ENCODE measurements around the gene HPSE2. TPM values are rescaled to one million over a fixed set of nuclear protein-coding genes. Genes with fewer than 3 reads are reported as not detected.

HPSE2 gene
- total and polyA plus RNA-seq, 2 experiments from 2014 or later = 0.10 to 0.24 TPM

- Histone ChIP-seq H3F3A (replicated peaks; ENCODE audit: low read depth) (no peaks in the 10 kb centered on the region), H3K36me3 (ENCODE audit: insufficient read depth) (no peaks in the 10 kb centered on the region), H2AFZ (no peak overlapping the region), H4K20me1 (replicated peaks; ENCODE audit: insufficient read depth) (no peaks in the 10 kb centered on the region), H3K4me3 (no peak overlapping the region), H3K4me2 (no peak overlapping the region), H3K4me1 (ENCODE audit: insufficient read depth) (no peaks in the 10 kb centered on the region), H3K27me3 (ENCODE audit: insufficient read depth) (no peaks in the 10 kb centered on the region), H3K79me2 (replicated peaks; ENCODE audit: insufficient read depth) (no peaks in the 10 kb centered on the region), H3K9me2 (ENCODE audit: insufficient read depth) (no peaks in the 10 kb centered on the region), H3K27ac (ENCODE audit: low read depth) (no peak overlapping the region)
- no peak for ATAC-seq
- TF ChIP-seq JUNB (IDR thresholded peaks at IDR 0.05; ENCODE audit: unreplicated experiment) (no peak), ZNF331 (CRISPR knock-in tag; IDR thresholded peaks at IDR 0.05; ENCODE audit: low read depth) (no peak), EZH2 (IDR thresholded peaks at IDR 0.05; ENCODE audit: low read depth, unreplicated experiment) (no peak), ZNF114 (CRISPR knock-in tag; IDR thresholded peaks at IDR 0.05) (no peak), REST (IDR thresholded peaks at IDR 0.05; ENCODE audit: unreplicated experiment) (no peak), NANOG (IDR thresholded peaks at IDR 0.05; ENCODE audit: borderline replicate concordance) (no peak), EZH2phosphoT487 (IDR thresholded peaks at IDR 0.05; ENCODE audit: unreplicated experiment) (no peak), ETS1 (IDR thresholded peaks at IDR 0.05) (no peak), CTCF (conservative IDR thresholded peaks at IDR 0.05; ENCODE audit: low read depth in 2 of 2) (no peak), STAT1 (IDR thresholded peaks at IDR 0.05; ENCODE audit: unreplicated experiment) (no peak), POLR2AphosphoS5 (IDR thresholded peaks at IDR 0.05; ENCODE audit: low read depth) (no peak), ZNF462 (CRISPR knock-in tag; IDR thresholded peaks at IDR 0.05) (no peak), CREB1 (CRISPR knock-in tag; IDR thresholded peaks at IDR 0.05; ENCODE audit: low read depth) (no peak)
- no peak overlapping the region for H3K4me3 Mint-ChIP-seq
- H3K27me3 Mint-ChIP-seq (ENCODE audit: insufficient read depth, low read depth, poor library complexity) = no peaks in the 10 kb centered on the region
- H3K36me3 Mint-ChIP-seq (ENCODE audit: low read depth) = no peaks in the 10 kb centered on the region
- H3K4me1 Mint-ChIP-seq = peaks cover 9% of the 10 kb centered on the region; the same call in 2 of the 3 replicates
- no peak overlapping the region for H3K27ac Mint-ChIP-seq
- no peak for DNase-seq (ENCODE audit: low spot score)
- no peaks in the 10 kb centered on the region for H3K9me3 Mint-ChIP-seq
Measured at GRCh38 chr10:98957801-98958200, 277.9 kb downstream of the HPSE2 start.

Measured in GM23338 (cell line).